Liver (tissue), 9 donors: ENCODE data around the gene SLC35D3. TPM values are rescaled to one million over a fixed set of nuclear protein-coding genes. Genes with fewer than 3 reads are reported as not detected.
A peak's percentile ranks its signal among the peaks of the same experiment; 100 is the strongest.

Source experiments
- DNase-seq: peaks from one replicate; pipeline ENCODE4 v3.0.0-alpha.2; 2017; ENCODE audit warnings: low spot score
- H3K27ac ChIP-seq, 2 donors: one replicate each; pipeline ENCODE4 v1.7.0; 2013; ENCODE audit warnings: inconsistent platforms in 2 of 2, low read length in 2 of 2, control low read depth in 1 of 2, low read depth in 1 of 2, mild to moderate bottlenecking in 1 of 2
- H3K27me3 ChIP-seq, 4 donors: one replicate each; pipeline versions ENCODE4 v1.6.1 to v1.7.0; 2013; ENCODE audit warnings: low read length in 3 of 4, inconsistent platforms in 1 of 4, mild to moderate bottlenecking in 1 of 4, moderate library complexity in 1 of 4; ENCODE audit not compliant: control insufficient read depth in 4 of 4, insufficient read depth in 4 of 4
- H3K36me3 ChIP-seq, 4 donors: one replicate each; pipeline versions ENCODE4 v1.6.1 to v1.7.0; 2013; ENCODE audit warnings: low read length in 3 of 4, mild to moderate bottlenecking in 3 of 4, low read depth in 1 of 4, moderate library complexity in 1 of 4; ENCODE audit not compliant: control insufficient read depth in 4 of 4, insufficient read depth in 3 of 4
- H3K4me1 ChIP-seq, 4 donors: one replicate each; pipeline versions ENCODE4 v1.6.1 to v1.7.0; 2013; ENCODE audit warnings: low read length in 3 of 4, mild to moderate bottlenecking in 3 of 4, moderate library complexity in 1 of 4; ENCODE audit not compliant: control insufficient read depth in 4 of 4, insufficient read depth in 4 of 4
- H3K4me3 ChIP-seq, 3 donors: one replicate each; pipeline versions ENCODE4 v1.6.1 to v1.7.0; 2013; ENCODE audit warnings: low read length in 3 of 3, control low read depth in 1 of 3, low read depth in 1 of 3, mild to moderate bottlenecking in 1 of 3
- H3K9ac ChIP-seq, 2 donors: one replicate each; pipeline ENCODE4 v1.7.0; 2013; ENCODE audit warnings: low read length in 2 of 2, mild to moderate bottlenecking in 2 of 2, moderate library complexity in 2 of 2, control low read depth in 1 of 2, low read depth in 1 of 2
- H3K9me3 ChIP-seq, 4 donors: one replicate each; pipeline versions ENCODE4 v1.6.1 to v1.7.0; 2013; ENCODE audit warnings: low read length in 3 of 4; ENCODE audit not compliant: control insufficient read depth in 4 of 4
- CTCF ChIP-seq: fragments of 150-350 bp; IDR thresholded peaks from 2 replicates; pipeline ENCODE4 v1.5.1; 2017; ENCODE audit warnings: improper control_type of control experiment, low read depth, low read length; ENCODE audit not compliant: missing input control
- GABPA ChIP-seq, 2 donors: IDR thresholded peaks in 1 of 2; conservative IDR thresholded peaks in 1 of 2; 2 replicates each; pipeline ENCODE4 v1.6.1; 2016; ENCODE audit warnings: antibody characterized with exemption in 2 of 2, mild to moderate bottlenecking in 1 of 2, moderate library complexity in 1 of 2
- HNF4G ChIP-seq: IDR thresholded peaks from 2 replicates; pipeline ENCODE4 v1.6.1; 2016; ENCODE audit warnings: antibody characterized with exemption
- NR2F2 ChIP-seq: IDR thresholded peaks from 2 replicates; pipeline ENCODE4 v1.6.1; 2016; ENCODE audit warnings: antibody characterized with exemption
- RAD21 ChIP-seq, 2 donors: IDR thresholded peaks; 2 replicates each; pipeline ENCODE4 v1.6.1; 2016; ENCODE audit warnings: antibody characterized with exemption in 2 of 2, mild to moderate bottlenecking in 2 of 2
- REST ChIP-seq: IDR thresholded peaks from 2 replicates; pipeline ENCODE4 v1.6.1; 2016; ENCODE audit warnings: antibody characterized with exemption, mild to moderate bottlenecking
- RXRA ChIP-seq, 2 donors: IDR thresholded peaks; 2 replicates each; pipeline ENCODE4 v1.6.1; 2017 to 2018; ENCODE audit warnings: antibody characterized with exemption in 2 of 2, mild to moderate bottlenecking in 1 of 2
- TAF1 ChIP-seq: conservative IDR thresholded peaks from 2 replicates; pipeline ENCODE4 v1.6.1; 2016; ENCODE audit warnings: antibody characterized with exemption, mild to moderate bottlenecking
- ZBTB33 ChIP-seq: IDR thresholded peaks from 2 replicates; pipeline ENCODE4 v1.6.1; 2016; ENCODE audit warnings: antibody characterized with exemption
- WGBS: extraction: QIAGEN DNeasy Blood & Tissue Kit; methylation state at CpG from one replicate; pipeline ENCODE4 v1.1.7; 2013; 5-methylcytosine and 5-hydroxymethylcytosine counted together
- polyA plus RNA-seq, 2 donors: library from polyadenylated mRNA; stranded (reverse) in 1 of 2; unstranded in 1 of 2; fragments of 200-250 nt in 1 of 2; fragments of >200 nt in 1 of 2; fragmentation: Nextera tagmentation in 1 of 2; extraction: Ambion mirVana in 1 of 2; gene quantifications; one replicate each; pipeline versions ENCODE4 v1.2.1 to v1.2.3, GENCODE V29; 2013 to 2015
- total RNA-seq, 2 donors: library from RNA; depleted of rRNA; stranded (reverse); fragments of >200 nt; gene quantifications; one replicate each; pipeline ENCODE4 v1.2.3, GENCODE V29; 2014
- donor health status: healthy.
- donor health status: healthy.
- donor health status: healthy.
- donor health status: healthy.
- donor health status: healthy.

Gene SLC35D3
- total and polyA plus RNA-seq, 4 donors = 0.56 TPM; not detected in 3

DNA sequence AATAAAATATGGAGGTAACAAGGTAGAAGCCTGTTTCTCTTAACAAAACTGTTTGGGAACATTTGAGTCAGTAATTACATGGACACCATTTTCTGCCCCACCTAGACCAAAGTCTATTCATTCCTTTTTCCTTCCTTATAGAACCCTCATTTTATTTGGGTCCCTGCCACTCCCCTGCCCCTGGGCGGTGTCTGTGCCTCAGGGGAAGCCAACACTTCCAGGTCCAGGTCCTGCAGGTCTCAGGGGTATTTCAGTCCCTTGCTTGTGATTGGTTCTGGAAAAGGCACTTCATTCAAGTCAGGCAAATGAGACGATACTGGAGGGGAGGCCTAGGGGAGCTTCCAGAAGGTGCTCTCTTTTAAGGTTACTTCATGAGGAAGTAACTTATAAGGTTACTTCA, 42.3 kb downstream of the SLC35D3 start:
- no peak overlapping the region for H3K4me3 ChIP-seq
- TF ChIP-seq GABPA (IDR thresholded peaks at IDR 0.05 in 1 of 2, conservative IDR thresholded peaks at IDR 0.05 in 1 of 2) (no peak), REST (no peak), NR2F2 (no peak), ZBTB33 (no peak), TAF1 (no peak), HNF4G (no peak)
- H3K4me1 ChIP-seq = peaks cover 0 to 5% (median 0%) of the 10 kb centered on the region in 4 donors
- H3K27ac ChIP-seq = no peak overlapping the region
- H3K36me3 ChIP-seq = no peaks in the 10 kb centered on the region
- H3K27me3 ChIP-seq = peaks cover 0 to 9% (median 0%) of the 10 kb centered on the region in 4 donors
- 76% methylated on average over 2 of the region's 2 CpGs for WGBS
- no peak overlapping the region for H3K9ac ChIP-seq
- no peaks in the 10 kb centered on the region for H3K9me3 ChIP-seq
- no peak for DNase-seq

DNA sequence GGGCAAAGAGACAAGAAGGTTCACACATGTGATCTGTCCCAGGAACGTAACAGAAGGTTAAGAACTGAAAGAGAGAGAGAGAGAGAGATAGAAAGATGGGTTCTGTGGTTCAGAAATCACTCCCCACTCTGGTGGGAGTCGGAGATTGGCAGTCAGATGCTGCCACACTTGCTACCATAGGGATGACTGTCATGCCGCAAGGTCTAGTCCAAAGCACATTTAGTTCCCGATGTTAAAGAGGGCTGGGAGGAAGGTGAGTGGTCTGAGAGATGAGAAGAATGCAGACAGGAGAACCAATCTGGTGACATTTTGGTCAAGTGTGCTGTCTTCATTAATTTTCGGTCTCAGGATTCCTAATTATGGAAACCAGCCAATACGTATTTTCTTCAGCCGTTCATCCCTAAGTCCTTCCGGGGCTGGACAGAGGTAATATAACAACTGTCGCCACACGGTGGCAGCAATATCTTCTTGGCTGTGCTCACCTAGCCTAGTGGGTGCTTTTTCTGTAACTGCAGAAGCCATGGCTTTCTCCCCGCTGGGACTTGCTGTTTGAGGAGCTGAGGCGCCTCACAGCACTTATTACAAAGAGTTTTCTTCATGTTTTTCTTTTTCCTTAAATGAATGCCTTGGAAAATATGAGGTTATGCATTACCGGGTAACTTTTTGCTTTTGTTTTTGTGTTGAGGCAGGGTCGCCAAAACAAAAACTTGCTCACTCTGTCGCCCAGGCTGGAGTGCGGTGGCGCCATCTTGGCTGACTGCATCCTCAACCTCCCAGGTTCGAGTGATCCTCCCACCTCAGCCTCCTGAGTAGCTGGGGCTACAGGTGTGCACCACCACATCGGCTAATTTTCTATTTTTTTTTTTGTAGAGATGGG, 46.0 kb downstream of the SLC35D3 start:
- Histone ChIP-seq H3K9ac (no peak overlapping the region), H3K27ac (no peak overlapping the region), H3K36me3 (no peaks in the 10 kb centered on the region), H3K9me3 (no peaks in the 10 kb centered on the region), H3K27me3 (peaks cover 0 to 12% (median 0%) of the 10 kb centered on the region in 4 donors), H3K4me3 (no peak overlapping the region), H3K4me1 (peaks cover 0 to 5% (median 0%) of the 10 kb centered on the region in 4 donors)
- WGBS = 51% methylated on average over 19 of the region's 19 CpGs
- peak; percentile 59 for DNase-seq
- no peak for TF ChIP-seq RXRA (IDR thresholded peaks at IDR 0.05)
- TF ChIP-seq RAD21 (IDR thresholded peaks at IDR 0.05) = peak; percentile 75 to 84
- TF ChIP-seq CTCF = peak; percentile 65
